Activated CD4-positive, alpha-beta memory T cell treated with anti-CD3 and anti-CD28 coated beads for 36 hours (primary cell): ENCODE results near the gene IFRD1. TPM values are rescaled to one million over a fixed set of nuclear protein-coding genes. Genes with fewer than 3 reads are reported as not detected.
"Not testable (repeated sequence)": the region's sequence is repeated elsewhere in the genome, so short reads cannot be mapped to it uniquely, and the experiment has no call there.

Experiments
- CTCF ChIA-PET: fragments of 350-600 bp; sonication (Branson Sonifier 250); formaldehyde crosslinking; loops from one replicate; lab custom pipeline; 2021; ENCODE audit warnings: antibody characterized with exemption, inconsistent platforms; lab: Charles Lee
- POLR2A ChIA-PET: fragments of 350-600 bp; sonication (Branson Sonifier 250); formaldehyde crosslinking; loops from one replicate; lab custom pipeline; 2021; ENCODE audit warnings: antibody characterized with exemption; lab: Charles Lee
- DNase-seq: peaks from one replicate; pipeline ENCODE4 v3.0.0-alpha.2; 2020
- H3K27ac Mint-ChIP-seq: one replicate; pipeline ENCODE4 v1.8.0; 2021; ENCODE audit warnings: mixed read lengths
- H3K27me3 Mint-ChIP-seq: one replicate; pipeline ENCODE4 v1.8.0; 2021; ENCODE audit warnings: mixed read lengths
- H3K36me3 Mint-ChIP-seq: one replicate; pipeline ENCODE4 v1.8.0; 2021; ENCODE audit warnings: mixed read lengths
- H3K4me1 Mint-ChIP-seq: one replicate; pipeline ENCODE4 v1.8.0; 2021; ENCODE audit warnings: low read depth, mixed read lengths
- H3K4me3 Mint-ChIP-seq: one replicate; pipeline ENCODE4 v1.8.0; 2021; ENCODE audit warnings: mild to moderate bottlenecking, mixed read lengths
- H3K9me3 Mint-ChIP-seq: one replicate; pipeline ENCODE4 v1.8.0; 2021; ENCODE audit warnings: mixed read lengths
- intact Hi-C: fragments of 100-400 bp; cut with micrococcal nuclease; formaldehyde crosslinking; loops from one replicate; pipeline ENCODE4 v1.15.1; 2023
- total RNA-seq, 2 experiments: library from RNA; stranded (reverse); gene quantifications; one replicate each; pipeline ENCODE4 v1.2.3, GENCODE V29; 2021

Gene IFRD1
- total RNA-seq, 2 experiments from 2014 or later, result 43.4 to 49.7 TPM

DNA sequence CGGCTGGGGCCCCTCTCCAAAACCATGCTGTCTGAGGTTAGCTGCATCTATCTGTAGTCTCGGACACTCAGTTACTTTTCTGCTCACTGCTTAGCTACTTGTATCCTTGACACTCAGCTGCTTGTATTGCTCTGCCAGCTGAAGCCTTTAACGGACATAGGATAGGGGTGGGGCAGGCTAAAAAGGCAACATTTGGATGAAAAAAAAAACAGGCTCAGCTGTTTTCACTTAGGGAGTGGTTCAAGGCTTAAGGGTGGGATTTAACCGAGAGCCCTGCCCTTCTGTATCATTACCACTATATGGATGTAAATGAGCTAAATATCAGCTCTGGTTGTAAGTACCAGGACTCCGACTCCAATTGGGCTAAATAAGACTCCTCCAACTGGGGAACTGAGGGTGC, 59.1 kb downstream of the IFRD1 start:
- intact Hi-C loops, result no loop called here
- CTCF ChIA-PET, result no interaction called here
- Mint-ChIP-seq H3K27ac (no peak overlapping the region), H3K27me3 (peaks cover 4% of the 10 kb centered on the region), H3K36me3 (no peaks in the 10 kb centered on the region), H3K9me3 (no peaks in the 10 kb centered on the region), H3K4me3 (no peak overlapping the region), H3K4me1 (peaks cover 13% of the 10 kb centered on the region)
- POLR2A ChIA-PET, result interaction anchor here (0.6 kb wide), 1 partner anchor 359 kb away, joined by 3 read pairs; no protein-coding TSS in a partner anchor
- no peak for DNase-seq

DNA sequence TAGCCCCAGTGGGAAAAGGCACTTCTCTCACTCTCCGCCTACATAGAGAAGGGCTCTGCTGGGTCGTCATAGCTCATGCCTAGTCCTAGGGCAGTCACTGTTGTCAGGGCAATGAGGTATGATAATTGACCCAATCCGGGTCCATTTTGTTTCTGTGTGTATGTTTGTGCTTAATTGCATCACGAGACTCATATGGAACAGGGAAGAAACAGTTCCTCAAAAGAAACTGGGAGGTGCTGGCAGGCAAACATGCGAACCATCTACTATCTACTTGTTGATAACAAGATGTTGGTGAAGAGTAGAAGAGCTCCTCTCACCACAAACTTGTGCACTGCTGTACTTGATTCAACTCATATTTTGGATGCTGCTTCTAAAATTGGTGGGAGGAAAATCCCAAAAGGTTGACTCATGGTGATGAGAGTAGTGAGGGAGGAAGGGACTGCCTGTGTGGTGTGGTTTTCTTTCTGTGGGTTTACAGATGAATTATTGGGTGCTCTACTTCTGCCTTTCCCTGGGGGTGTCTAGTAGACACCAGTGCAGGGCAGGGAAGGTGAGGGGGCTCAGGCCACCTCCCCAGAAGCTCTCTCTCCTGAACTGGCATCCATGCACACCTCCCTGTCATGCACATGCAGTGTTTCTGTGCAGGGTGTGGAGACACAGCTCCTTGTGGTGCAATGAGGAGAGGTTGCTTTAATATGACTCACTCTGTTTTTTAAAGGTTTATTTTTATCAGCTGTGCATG, 59.9 kb downstream of the IFRD1 start:
- peaks cover 13% of the 10 kb centered on the region for H3K4me1 Mint-ChIP-seq
- DNase-seq, result peak; percentile 31
- no peaks in the 10 kb centered on the region for H3K27me3 Mint-ChIP-seq
- no peaks in the 10 kb centered on the region for H3K36me3 Mint-ChIP-seq
- no peaks in the 10 kb centered on the region for H3K9me3 Mint-ChIP-seq
- no peak overlapping the region for H3K27ac Mint-ChIP-seq
- intact Hi-C loops, result loop anchor here (1.0 to 5.0 kb wide), 2 partner anchors 60 to 282 kb away; partner anchors contain the start of genes IFRD1 and TMEM168
- POLR2A ChIA-PET, result interaction anchor here (0.6 kb wide), 1 partner anchor 360 kb away, joined by 3 read pairs; no protein-coding TSS in a partner anchor
- CTCF ChIA-PET, result no interaction called here
- H3K4me3 Mint-ChIP-seq, result no peak overlapping the region

DNA sequence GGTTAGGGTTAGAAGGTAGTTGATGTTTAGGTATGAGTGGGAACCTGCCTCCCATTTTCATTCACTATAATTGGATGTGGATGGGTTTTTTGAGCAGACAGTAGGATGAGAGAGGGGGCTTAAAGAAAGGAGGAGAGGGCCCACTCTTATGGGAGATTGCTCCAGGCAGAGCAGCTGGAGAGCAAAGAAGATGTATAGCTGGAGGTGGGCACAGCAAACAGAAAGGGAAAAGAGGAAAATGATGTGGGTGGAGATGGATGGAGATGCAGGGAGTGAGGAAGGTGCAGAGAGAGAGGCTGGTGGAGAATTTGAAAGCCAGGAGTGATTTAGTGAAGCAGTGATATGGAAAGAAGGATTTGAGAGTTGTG, 60.5 kb downstream of the IFRD1 start:
- ChIA-PET CTCF (no interaction called here), POLR2A (no interaction called here)
- Mint-ChIP-seq H3K4me3 (no peak overlapping the region), H3K36me3 (no peaks in the 10 kb centered on the region), H3K27ac (no peak overlapping the region), H3K4me1 (peaks cover 13% of the 10 kb centered on the region), H3K27me3 (peaks cover 2% of the 10 kb centered on the region), H3K9me3 (no peaks in the 10 kb centered on the region)
- no peak for DNase-seq
- intact Hi-C loops, result loop anchor here (1.0 to 5.0 kb wide), 2 partner anchors 60 to 282 kb away; partner anchors contain the start of genes IFRD1 and TMEM168

DNA sequence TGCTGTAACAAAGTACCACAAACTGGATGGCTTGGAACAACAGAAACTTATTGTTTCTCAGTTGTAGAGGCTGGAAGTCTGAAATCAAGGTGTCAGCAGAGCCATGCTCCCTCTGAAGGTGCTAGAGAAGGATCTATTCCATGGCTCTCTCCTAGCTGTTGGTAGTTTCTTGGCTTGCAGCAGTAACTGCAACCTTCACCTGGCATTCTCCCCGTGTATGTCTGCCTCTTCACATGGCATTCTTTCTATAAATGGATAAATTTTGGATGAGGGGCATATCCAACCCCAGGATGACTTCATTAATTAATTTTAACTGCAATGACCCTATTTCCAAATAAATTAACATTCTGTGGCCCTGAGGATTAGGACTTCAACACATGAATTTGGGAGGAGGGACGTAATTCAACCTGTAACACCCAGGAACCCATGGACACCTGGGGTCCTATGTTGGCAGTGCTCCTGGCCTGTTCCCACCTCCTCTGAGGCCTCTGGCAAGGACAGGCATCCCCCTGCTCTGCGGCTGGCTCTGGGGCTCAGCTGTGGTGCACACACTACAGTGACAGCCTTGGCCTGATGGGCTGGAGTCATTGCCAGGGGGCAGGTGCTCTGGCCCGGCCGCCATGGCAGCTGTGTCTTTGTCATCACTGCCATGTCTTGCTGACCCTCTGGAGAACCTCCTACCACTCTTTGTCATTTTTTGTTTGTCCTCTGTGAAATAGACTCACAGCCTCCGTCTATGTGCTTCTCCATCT, 61.4 kb downstream of the IFRD1 start:
- DNase-seq, result no peak
- Mint-ChIP-seq H3K27me3 (peaks cover 5% of the 10 kb centered on the region), H3K4me3 (no peak overlapping the region), H3K9me3 (no peaks in the 10 kb centered on the region), H3K27ac (no peak overlapping the region), H3K36me3 (no peaks in the 10 kb centered on the region), H3K4me1 (peaks cover 13% of the 10 kb centered on the region)
- ChIA-PET POLR2A (no interaction called here), CTCF (no interaction called here)
- intact Hi-C loops, result loop anchor here (5.0 kb wide), 1 partner anchor 281 kb away; the partner anchor contains the start of gene TMEM168

DNA sequence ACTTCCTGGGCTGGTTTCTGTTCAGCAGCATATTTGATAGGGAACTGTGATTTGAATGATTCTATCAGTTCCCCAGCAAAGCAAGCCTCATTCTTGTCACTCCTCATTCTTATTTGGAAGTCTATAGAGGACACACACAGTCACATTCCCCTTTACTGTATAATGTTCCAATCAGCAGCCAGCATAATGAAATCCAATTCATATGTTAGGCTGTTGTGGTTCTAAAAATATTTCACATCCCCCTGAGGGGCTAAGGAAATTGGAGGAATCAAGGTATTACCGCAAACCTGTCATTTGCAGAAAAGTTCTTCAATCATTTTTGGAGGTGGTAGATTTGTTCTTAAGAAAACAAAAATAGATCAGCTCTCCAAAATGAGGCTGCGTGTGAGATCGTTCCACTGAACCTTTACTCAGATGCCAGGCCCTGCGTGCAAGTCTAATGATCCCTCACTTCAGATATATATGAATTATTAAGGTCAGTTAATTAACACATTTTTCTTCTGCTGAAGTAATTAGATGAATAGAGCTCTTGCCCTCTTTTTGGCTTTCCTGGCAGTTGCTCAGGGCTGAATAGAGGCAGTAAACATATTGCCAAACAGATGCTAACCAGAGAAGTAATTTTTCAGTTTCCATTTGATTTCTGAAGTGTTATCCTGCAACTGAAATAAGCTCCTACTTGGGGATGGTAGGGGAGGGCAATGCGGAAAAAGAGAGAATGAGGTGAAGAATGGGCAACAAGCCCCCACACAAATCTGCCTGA, 62.4 kb downstream of the IFRD1 start:
- Mint-ChIP-seq H3K9me3 (no peaks in the 10 kb centered on the region), H3K4me1 (peaks cover 13% of the 10 kb centered on the region), H3K4me3 (no peak overlapping the region), H3K27me3 (peaks cover 12% of the 10 kb centered on the region), H3K36me3 (no peaks in the 10 kb centered on the region), H3K27ac (no peak overlapping the region)
- no peak for DNase-seq
- ChIA-PET CTCF (interaction anchor here (0.6 kb wide), 1 partner anchor 755 kb away, joined by 4 read pairs; no protein-coding TSS in a partner anchor), POLR2A (no interaction called here)
- intact Hi-C loops, result loop anchor here (5.0 kb wide), 1 partner anchor 280 kb away; the partner anchor contains the start of gene TMEM168

DNA sequence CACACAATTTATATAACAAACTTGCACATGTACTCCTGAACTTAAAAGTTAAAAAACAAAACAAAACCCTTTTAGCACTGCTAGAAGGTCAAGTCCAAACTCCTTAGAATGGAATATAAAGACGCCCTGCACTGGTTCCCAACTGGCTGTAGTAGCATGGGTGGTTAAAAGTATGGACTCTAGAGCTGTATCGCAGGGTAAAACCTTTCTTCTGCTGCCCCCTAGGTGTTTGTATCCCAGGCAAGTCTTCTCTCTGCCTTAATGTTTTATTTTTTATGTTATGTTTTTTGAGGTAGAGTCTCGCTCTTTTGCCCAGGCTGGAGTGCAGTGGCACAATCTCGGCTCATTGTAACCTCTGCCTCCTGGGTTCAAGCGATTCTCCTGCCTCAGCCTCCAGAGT, 65.7 kb downstream of the IFRD1 start:
- DNase-seq, result no peak
- CTCF ChIA-PET, result interaction anchor here (1.0 kb wide), 1 partner anchor 194 kb away, joined by 3 read pairs; no protein-coding TSS in a partner anchor
- no peak overlapping the region for H3K4me3 Mint-ChIP-seq
- POLR2A ChIA-PET, result no interaction called here
- no peaks in the 10 kb centered on the region for H3K9me3 Mint-ChIP-seq
- H3K27ac Mint-ChIP-seq, result no peak overlapping the region
- intact Hi-C loops, result no loop called here
- H3K36me3 Mint-ChIP-seq, result no peaks in the 10 kb centered on the region
- no peaks in the 10 kb centered on the region for H3K4me1 Mint-ChIP-seq
- peaks cover 21% of the 10 kb centered on the region for H3K27me3 Mint-ChIP-seq

DNA sequence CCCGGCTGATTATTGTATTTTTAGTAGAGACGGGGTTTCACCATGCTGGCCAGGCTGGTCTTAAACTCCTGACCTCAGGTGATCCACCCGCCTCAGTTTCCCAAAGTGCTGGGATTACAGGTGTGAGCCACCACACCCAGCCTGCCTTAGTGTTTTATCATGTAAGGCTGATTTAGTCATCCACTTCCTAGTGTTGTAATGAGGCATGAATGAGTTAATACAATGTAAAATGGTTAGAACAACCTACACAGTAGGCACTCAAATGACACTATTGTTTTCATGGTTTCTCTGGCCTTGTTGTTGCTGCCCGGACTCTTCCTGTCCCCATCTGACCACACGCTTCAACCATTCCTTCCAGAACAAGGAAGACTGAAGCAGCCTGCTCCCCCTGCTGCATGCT, 66.2 kb downstream of the IFRD1 start:
- CTCF ChIA-PET, POLR2A ChIA-PET, H3K4me3 Mint-ChIP-seq, H3K36me3 Mint-ChIP-seq, H3K27ac Mint-ChIP-seq, H3K9me3 Mint-ChIP-seq, DNase-seq, intact Hi-C loops, H3K4me1 Mint-ChIP-seq: not testable (repeated sequence)
- peaks cover 21% of the 10 kb centered on the region for H3K27me3 Mint-ChIP-seq

DNA sequence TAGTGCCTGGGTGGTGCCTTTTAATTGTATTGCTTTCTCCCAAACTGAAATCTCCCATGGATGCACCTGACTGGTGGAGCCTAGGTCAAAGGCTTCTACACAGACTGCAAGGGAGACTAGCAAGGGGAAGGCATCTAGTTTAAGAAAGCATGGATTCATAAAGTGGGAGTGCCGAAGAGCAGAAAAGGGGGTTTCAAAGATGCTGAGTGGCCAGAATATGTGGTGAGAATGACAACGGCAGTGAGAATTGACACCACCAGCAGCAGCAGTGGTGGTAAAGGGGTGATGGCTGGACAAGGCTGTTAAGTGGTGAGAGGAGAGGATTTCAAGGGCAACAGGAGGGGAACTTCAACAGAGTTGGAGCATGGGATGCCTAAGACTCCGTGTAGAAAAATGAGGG, 67.2 kb downstream of the IFRD1 start:
- Mint-ChIP-seq H3K9me3 (no peaks in the 10 kb centered on the region), H3K4me1 (no peaks in the 10 kb centered on the region), H3K4me3 (no peak overlapping the region), H3K36me3 (no peaks in the 10 kb centered on the region), H3K27me3 (peaks cover 21% of the 10 kb centered on the region), H3K27ac (no peak overlapping the region)
- CTCF ChIA-PET, result no interaction called here
- no peak for DNase-seq
- POLR2A ChIA-PET, result no interaction called here
- intact Hi-C loops, result no loop called here

DNA sequence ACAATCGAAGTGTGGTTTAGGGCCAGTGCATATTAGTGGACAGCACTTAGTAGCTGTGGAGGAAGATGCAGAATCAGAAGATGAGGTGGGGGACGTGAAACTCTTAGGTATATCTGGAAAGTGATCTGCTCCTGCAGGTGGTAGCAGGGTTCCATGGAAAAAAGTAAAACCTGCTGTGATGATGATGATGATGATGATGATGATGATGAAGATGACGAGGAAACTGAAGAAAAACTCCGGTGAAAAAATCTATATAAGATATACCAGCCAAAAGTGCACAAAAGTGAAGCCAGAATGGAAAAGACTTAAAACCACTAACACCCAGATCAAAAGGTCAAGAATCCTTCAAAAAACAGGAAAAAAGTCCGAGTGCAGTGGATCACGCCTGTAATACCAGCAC, 70.5 kb downstream of the IFRD1 start:
- peaks cover 19% of the 10 kb centered on the region for H3K27me3 Mint-ChIP-seq

DNA sequence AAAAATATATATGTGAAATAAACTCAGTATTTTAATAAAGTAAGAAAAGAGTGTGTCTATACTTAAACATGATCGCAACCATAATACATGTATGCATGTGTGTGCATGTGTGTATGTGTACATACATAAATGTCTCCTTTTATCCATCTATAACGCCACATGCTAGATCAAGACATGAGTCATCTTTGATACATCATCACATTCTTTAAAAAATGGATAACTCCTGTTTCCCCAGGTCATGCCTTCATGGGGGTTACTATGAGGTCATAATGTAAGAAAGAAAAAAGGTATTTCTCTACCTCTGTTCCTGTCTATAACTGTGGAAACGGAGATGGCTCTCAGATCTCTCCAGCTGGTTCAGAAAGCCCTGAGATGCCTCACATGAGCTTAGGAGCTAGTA, 71.7 kb downstream of the IFRD1 start:
- Mint-ChIP-seq H3K4me1 (no peaks in the 10 kb centered on the region), H3K27ac (no peak overlapping the region), H3K4me3 (no peak overlapping the region), H3K27me3 (peaks cover 17% of the 10 kb centered on the region), H3K36me3 (no peaks in the 10 kb centered on the region), H3K9me3 (no peaks in the 10 kb centered on the region)
- POLR2A ChIA-PET, result no interaction called here
- intact Hi-C loops, result no loop called here
- DNase-seq, result no peak
- CTCF ChIA-PET, result no interaction called here

More for the DNA sequence above, 70.5 kb downstream of the IFRD1 start:
- POLR2A ChIA-PET, result no interaction called here
- H3K4me1 Mint-ChIP-seq, result no peaks in the 10 kb centered on the region
- no peaks in the 10 kb centered on the region for H3K36me3 Mint-ChIP-seq
- no peak overlapping the region for H3K4me3 Mint-ChIP-seq
- no peak for DNase-seq
- no peaks in the 10 kb centered on the region for H3K9me3 Mint-ChIP-seq
- CTCF ChIA-PET, result no interaction called here
- intact Hi-C loops, result no loop called here
- no peak overlapping the region for H3K27ac Mint-ChIP-seq

DNA sequence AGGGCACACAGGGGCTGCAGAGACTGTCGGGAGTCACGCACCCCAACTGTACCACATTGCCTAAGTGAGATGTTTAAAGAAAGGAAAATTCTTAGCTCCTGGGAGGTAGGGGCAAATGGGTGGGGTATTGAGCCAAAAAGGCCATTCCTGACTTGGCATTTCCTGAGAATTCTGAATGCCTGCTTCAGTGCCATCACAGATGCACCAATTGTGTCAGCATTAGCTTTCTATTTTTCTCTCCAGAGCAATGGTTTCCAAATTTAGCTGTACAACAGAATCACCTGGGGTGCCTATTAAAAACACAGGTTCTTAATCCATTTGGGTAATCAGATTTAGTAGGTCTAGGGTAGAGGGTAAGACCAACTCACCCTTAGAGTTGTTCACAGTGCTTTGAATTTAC, 73.6 kb downstream of the IFRD1 start:
- no peak for DNase-seq
- intact Hi-C loops, result no loop called here
- Mint-ChIP-seq H3K4me1 (no peaks in the 10 kb centered on the region), H3K27me3 (peaks cover 9% of the 10 kb centered on the region), H3K9me3 (no peaks in the 10 kb centered on the region), H3K27ac (no peak overlapping the region), H3K36me3 (no peaks in the 10 kb centered on the region), H3K4me3 (no peak overlapping the region)
- ChIA-PET CTCF (no interaction called here), POLR2A (no interaction called here)
